WERI-Rb-1 (cell line): ENCODE measurements around the gene PLIN1.
A peak's percentile ranks its signal among the peaks of the same experiment; 100 is the strongest.

Experiments
- DNase-seq: peaks from one replicate; pipeline ENCODE4 v3.0.0-alpha.2; 2020
- H3K27ac ChIP-seq: fragments of 250-450 bp; sonication (Bioruptor Pico); 2 replicates; pipeline ENCODE4 v1.5.1; 2020; ENCODE audit warnings: mild to moderate bottlenecking, moderate library complexity
- H3K27me3 ChIP-seq: fragments of 250-450 bp; sonication (Bioruptor Pico); 2 replicates; pipeline ENCODE4 v1.5.1; 2021; ENCODE audit warnings: mild to moderate bottlenecking, low read depth, moderate library complexity; ENCODE audit not compliant: insufficient read depth, severe bottlenecking
- H3K36me3 ChIP-seq: fragments of 250-450 bp; sonication (Bioruptor Pico); 2 replicates; pipeline ENCODE4 v1.5.1; 2020; ENCODE audit warnings: mild to moderate bottlenecking, moderate library complexity
- H3K4me3 ChIP-seq: 2 replicates; pipeline ENCODE4 v1.5.1; 2011; ENCODE audit warnings: low read depth, mild to moderate bottlenecking, control low read depth, low read length
- H3K9me3 ChIP-seq: fragments of 250-450 bp; sonication (Bioruptor Pico); 2 replicates; pipeline ENCODE4 v1.5.1; 2021; ENCODE audit warnings: mild to moderate bottlenecking, moderate library complexity; ENCODE audit not compliant: severe bottlenecking
- CTCF ChIP-seq: IDR thresholded peaks from 2 replicates; pipeline ENCODE4 v1.5.1; 2011; ENCODE audit warnings: low read depth, mild to moderate bottlenecking, control low read depth, inconsistent platforms, low read length

PLIN1 gene

DNA sequence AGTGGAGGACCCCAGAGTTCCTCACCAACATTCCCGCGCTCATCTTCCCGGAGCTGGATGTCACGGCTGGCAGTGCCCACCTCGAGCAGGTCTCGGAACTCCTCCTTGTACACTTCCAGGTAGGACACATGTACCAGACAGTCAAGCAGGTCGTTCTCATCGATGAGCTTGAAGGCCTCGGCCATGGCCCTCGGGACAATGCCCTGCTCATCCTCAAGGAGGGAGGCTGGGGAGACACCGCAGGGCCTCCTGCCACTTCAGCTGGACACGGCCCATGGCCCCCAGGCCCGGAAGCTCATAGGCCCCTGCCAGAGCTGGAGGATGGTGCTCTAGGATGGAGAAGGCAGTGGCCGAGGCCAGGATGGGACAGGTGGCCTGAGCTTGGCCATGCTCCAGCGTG, 29.5 kb downstream of the PLIN1 start:
- Histone ChIP-seq H3K9me3 (no peaks in the 10 kb centered on the region), H3K4me3 (no peak overlapping the region), H3K27me3 (no peaks in the 10 kb centered on the region), H3K36me3 (peaks cover 23% of the 10 kb centered on the region), H3K27ac (no peak overlapping the region)
- no peak for DNase-seq
- no peak for TF ChIP-seq CTCF

DNA sequence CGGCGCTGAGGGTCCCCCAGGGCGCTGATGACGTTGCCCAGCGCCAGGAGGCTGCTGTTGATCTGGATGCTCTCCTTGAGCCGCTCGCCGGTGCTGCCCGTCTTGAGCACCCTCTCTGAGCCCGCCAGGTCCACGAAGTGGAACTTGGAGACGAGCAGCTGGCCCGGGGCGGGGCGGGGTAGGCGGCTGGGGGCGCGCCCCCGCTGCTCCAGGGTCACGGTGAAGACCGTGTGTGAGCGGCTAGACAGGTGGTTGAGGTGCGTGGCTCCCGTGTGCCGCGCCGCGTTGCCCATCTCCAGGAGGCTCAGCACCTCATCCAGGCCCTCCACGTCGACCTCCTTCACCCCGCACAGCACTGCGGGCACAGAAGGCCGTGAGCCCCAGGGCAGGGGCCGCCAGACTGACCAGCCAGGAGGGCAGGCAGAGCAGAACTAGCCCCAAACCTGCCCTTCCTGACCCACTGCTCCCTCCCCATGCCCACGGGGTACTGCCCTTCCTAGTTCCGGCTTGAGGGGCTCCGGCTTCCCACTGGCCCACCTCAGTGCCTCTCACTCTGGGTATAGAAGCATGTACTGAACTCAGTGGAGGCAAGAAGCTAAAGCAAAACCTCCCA, 30.0 kb downstream of the PLIN1 start:
- no peak overlapping the region for H3K27ac ChIP-seq
- peaks cover 24% of the 10 kb centered on the region for H3K36me3 ChIP-seq
- no peaks in the 10 kb centered on the region for H3K27me3 ChIP-seq
- no peak for DNase-seq
- TF ChIP-seq CTCF: no peak
- no peaks in the 10 kb centered on the region for H3K9me3 ChIP-seq
- no peak overlapping the region for H3K4me3 ChIP-seq

GRCh38 chr15:89648106-89649012, 30.8 kb downstream of the PLIN1 start:
- Histone ChIP-seq H3K9me3 (no peaks in the 10 kb centered on the region), H3K36me3 (peaks cover 28% of the 10 kb centered on the region), H3K4me3 (no peak overlapping the region), H3K27me3 (no peaks in the 10 kb centered on the region), H3K27ac (no peak overlapping the region)
- DNase-seq: no peak
- no peak for TF ChIP-seq CTCF

DNA sequence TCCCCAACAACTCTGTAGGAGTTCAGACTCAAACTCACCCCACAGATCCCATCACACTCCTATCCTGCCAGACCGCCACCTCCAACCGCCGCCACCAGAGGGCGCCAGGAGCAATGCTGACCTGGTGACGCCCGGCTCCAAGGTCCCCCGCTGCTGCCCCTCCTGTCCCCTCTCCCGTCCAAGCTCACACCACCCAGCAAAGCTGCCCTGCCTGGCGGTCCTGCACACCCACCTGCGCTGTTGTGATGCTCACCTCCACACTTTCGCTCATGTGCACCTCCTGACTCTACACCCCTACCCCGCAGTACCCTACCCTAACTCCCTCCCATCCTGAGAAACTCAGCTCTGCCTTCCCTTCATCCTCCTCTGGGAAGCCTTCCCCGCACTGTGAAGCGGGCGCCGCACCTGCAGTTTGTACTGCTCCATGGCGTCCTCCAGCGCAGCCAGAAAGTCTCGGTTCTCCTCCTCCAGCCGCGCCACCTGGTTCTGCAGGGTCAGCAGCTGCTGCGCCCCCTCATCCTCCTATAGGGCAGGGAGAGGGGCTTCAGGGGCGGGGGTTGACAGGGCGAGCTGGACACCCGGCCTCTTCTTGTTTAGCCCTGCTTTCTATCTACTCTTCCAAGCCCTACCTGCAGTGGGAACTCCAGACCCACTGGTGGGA, 31.8 kb downstream of the PLIN1 start:
- H3K36me3 ChIP-seq: peaks cover 34% of the 10 kb centered on the region
- peak; percentile 84 for DNase-seq
- peak; percentile 96 for TF ChIP-seq CTCF
- H3K9me3 ChIP-seq: no peaks in the 10 kb centered on the region
- no peaks in the 10 kb centered on the region for H3K27me3 ChIP-seq
- no peak overlapping the region for H3K4me3 ChIP-seq
- H3K27ac ChIP-seq: no peak overlapping the region

- Histone ChIP-seq H3K9me3 (no peaks in the 10 kb centered on the region), H3K36me3 (peaks cover 34% of the 10 kb centered on the region), H3K27ac (no peak overlapping the region), H3K27me3 (no peaks in the 10 kb centered on the region), H3K4me3 (no peak overlapping the region)
- no peak for DNase-seq
- TF ChIP-seq CTCF: no peak
Measured at GRCh38 chr15:89646416-89647141, 32.6 kb downstream of the PLIN1 start.
